Fibroblast of pulmonary artery (primary cell): ENCODE data around the gene WTIP.

Experiments
- DNase-seq: peaks from one replicate; pipeline ENCODE4 v3.0.0-alpha.2; 2010; ENCODE audit warnings: low read depth
- H3K4me3 ChIP-seq: replicated peaks from 2 replicates; pipeline ENCODE4 v1.5.1; 2011; ENCODE audit warnings: low read depth, mild to moderate bottlenecking, control low read depth, low read length, moderate library complexity
- TF ChIP-seq, protein P1 (sequence below): IDR thresholded peaks from 2 replicates; pipeline ENCODE4 v1.5.1; 2011; ENCODE audit warnings: mild to moderate bottlenecking, control low read depth, low read length, inconsistent platforms; ENCODE audit errors: missing control alignments

The WTIP gene

DNA sequence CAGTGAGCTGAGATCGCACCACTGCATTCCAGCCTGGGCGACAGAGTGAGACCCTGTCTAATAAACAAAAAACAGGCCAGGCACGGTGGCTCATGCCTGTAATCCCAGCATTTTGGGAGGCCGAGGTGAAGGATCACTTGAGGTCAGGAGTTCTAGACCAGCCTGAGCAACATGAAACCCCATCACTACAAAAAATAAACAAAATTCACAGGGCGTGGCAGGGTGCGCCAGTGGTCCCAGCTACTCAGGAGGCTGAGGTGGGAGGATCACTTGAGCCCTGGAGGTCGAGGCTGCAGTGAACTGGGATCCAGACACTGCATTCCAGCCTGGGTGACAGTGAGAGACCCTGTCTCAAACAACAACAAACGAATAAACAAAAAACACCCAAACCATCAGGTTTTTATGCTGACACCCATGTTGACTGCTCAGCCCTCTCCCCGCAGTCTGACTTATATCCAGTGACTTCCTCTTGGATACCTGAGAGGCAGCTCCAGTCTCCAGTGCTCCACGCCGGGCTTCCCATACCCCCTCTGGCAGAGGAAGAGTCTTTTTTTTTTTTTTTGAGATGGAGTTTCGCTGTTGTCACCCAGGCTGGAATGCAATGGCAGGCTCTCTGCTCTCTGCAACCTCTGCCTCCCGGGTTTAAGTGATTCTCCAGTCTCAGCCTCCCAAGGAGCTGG lies 17.7 kb downstream of the WTIP start:
- DNase-seq: no peak
- H3K4me3 ChIP-seq: no peak overlapping the region
- TF ChIP-seq, protein P1, sequence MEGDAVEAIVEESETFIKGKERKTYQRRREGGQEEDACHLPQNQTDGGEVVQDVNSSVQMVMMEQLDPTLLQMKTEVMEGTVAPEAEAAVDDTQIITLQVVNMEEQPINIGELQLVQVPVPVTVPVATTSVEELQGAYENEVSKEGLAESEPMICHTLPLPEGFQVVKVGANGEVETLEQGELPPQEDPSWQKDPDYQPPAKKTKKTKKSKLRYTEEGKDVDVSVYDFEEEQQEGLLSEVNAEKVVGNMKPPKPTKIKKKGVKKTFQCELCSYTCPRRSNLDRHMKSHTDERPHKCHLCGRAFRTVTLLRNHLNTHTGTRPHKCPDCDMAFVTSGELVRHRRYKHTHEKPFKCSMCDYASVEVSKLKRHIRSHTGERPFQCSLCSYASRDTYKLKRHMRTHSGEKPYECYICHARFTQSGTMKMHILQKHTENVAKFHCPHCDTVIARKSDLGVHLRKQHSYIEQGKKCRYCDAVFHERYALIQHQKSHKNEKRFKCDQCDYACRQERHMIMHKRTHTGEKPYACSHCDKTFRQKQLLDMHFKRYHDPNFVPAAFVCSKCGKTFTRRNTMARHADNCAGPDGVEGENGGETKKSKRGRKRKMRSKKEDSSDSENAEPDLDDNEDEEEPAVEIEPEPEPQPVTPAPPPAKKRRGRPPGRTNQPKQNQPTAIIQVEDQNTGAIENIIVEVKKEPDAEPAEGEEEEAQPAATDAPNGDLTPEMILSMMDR: no peak

DNA sequence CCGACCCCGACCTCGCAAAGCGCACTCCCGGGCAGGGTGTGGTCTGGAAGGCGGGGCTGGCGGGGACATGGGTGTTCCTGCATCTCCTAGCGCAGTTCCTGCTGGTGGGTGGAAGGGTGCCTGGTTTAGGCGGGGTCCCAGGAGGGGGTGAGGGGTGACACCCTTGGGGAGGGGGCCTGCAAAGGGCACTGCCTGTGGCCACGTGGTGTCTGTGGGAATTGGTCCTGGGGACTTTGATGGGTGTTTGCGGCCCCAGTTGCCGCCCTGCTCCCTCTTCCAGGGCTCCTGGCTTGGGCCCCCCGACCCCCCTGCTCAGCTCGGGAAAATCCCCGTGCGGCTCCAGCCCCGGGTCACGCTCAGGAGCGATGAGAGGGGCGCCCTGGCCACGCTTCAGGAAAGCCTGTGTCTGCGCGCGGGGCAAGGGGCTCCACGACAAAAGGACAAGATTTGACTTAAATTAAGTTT lies 19.1 kb downstream of the WTIP start:
- TF ChIP-seq, protein P1: no peak
- no peak for DNase-seq
- no peak overlapping the region for H3K4me3 ChIP-seq

DNA sequence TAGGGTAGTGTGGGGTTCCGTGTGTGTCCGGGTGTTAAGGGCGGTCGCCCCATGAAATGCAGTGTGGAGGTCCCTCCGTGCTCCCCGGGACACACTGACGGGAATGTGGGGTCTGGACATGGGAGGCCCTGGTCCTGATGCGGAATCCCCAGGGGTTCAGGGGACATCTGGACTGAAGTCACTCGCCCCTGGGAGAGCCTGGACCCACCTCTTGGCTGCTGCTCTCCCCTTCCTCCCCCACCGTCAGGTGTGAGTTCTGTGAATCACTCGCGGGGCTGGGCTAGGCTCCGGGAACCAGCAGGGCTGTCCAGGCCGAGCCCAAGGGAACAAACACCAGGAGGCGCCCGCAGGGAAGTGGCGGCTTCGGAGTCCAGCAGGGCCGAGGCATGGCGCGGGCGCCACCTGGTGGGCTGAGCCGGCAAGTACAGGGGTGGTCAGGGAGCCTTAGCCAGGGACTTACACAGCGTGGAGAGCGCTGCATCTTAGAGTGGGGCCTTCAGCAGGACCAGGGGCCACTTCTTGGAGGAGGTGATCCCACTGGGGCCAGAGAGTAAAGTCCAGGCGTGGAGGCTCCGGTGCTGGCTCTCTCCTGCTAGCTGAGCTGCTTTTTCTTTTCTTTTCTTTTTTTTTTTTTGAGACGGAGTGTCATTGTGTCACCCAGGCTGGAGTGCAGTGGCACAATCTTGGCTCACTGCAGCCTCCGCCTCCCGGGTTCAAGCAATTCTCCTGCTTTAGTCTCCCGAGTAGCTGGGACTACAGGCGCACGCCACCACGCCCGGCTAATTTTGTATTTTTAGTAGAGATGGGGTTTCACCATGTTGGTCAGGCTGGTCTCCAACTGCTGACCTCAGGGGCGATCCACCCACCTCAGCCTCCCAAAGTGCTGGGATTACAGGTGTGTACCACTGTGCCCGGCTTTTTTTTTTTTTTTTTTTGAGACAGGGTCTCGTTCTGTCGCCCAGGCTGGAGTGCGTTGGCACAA lies 20.1 kb downstream of the WTIP start:
- H3K4me3 ChIP-seq: no peak overlapping the region
- TF ChIP-seq, protein P1: no peak
- DNase-seq: peak; percentile 92

DNA sequence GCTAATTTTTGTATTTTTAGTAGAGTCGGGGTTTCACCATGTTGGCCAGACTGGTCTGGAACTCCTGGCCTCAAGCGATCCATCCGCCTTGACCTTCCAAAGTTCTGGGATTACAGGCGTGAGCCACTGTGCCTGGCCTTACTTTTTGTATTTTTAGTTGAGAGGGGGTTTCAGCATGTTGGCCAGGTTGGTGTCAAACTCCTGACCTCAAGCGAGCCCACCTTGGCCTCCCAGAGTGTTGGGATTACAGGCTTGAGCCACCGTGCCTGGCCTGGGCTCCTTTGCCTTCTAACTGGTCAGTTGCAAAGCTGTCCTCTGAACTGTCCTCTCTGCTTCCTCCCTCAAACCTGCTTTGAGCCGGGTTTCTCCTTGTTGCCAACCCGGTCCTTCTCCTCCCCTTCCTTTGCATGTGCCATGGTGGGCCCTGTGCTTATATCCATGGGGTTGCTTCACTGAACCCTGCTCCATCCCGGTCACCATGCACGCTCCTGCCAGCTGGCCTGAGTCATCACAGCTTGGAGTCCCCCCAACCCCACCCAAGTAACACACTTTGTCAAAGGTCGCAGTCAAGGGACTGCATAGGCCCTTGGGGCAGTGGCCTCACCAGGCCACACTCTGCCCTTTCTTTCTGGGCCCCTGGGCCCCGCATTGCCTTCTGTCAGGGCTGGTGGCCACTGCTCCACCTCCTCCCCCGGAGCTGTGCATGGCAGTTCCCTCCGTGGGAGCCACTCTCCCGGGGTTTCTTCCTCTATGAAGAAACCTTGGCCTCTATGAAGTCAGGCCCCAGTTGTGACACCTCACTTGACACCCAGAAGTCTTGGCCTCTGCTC lies 21.2 kb downstream of the WTIP start:
- DNase-seq: no peak
- H3K4me3 ChIP-seq: no peak overlapping the region
- TF ChIP-seq, protein P1: no peak

DNA sequence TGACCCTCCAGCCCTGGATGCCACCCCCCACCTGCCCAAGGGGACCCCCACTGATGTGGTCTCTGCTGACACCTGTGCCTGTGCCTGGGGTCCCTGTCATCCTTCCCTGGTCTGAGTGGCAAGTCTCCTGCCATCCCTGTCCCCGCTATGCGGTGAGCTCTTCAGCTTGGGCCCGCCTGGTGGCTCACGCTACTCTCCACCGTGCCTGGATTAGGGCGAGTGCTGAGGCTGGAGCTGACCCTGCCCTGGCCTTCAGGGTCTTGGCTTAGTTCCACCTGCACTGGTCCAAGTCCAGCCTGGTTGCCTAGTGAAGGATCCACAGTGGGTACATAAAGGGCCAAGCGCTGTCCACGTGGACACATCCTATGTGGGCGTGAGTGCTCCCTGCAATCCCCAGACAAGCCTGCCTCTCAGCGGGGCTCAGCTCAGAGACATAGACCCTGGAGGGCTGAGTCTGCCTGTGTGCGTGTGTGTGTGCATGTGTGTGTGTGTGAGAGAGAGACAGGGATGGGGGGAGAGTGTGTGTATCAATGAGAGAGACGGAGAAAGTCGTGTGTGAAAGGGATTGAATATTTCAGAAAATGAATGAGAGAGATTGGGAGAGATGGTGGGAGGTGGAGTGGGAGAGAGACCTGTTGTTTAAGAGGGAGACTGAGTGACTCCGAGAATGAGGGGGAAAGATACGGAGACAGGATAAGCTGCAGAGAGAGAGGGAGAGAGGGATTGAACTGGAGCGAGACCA lies 22.1 kb downstream of the WTIP start:
- TF ChIP-seq, protein P1: no peak
- no peak overlapping the region for H3K4me3 ChIP-seq
- DNase-seq: no peak

DNA sequence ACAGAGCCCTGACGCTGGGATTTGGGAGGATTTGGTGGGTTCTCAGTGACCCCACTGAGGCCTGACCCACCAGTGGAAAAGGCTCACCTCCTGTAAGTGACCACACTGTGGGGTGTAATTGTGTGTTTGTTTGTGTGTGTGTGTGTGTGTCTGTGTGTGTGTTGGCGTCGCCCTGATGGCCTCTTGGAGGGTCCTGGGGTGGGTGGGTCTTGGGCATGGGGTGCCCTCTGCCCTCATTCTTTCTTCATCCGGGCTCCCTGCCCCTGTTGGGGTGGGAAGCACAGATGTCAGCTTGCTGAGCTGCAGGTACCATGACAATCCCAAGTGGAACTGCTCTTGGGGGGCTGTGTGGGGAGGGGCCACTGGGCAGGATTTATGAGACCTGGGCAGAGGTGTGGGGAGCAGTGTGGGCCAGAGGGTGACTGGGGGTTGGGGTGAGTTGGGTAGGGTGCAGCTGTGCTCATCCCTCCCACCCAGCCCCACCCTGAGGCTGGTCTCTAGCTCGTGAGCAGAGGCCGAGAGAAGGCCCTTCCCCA lies 22.8 kb downstream of the WTIP start:
- TF ChIP-seq, protein P1: no peak
- no peak overlapping the region for H3K4me3 ChIP-seq
- DNase-seq: no peak
